ENCODE measurements around the gene H2AZ2. TPM values are rescaled to one million over a fixed set of nuclear protein-coding genes. Genes with fewer than 3 reads are reported as not detected.
A peak's percentile ranks its signal among the peaks of the same experiment; 100 is the strongest.

H2AZ2 gene
- 93.7 and 98.1 TPM in 2 replicates for total RNA-seq

DNA sequence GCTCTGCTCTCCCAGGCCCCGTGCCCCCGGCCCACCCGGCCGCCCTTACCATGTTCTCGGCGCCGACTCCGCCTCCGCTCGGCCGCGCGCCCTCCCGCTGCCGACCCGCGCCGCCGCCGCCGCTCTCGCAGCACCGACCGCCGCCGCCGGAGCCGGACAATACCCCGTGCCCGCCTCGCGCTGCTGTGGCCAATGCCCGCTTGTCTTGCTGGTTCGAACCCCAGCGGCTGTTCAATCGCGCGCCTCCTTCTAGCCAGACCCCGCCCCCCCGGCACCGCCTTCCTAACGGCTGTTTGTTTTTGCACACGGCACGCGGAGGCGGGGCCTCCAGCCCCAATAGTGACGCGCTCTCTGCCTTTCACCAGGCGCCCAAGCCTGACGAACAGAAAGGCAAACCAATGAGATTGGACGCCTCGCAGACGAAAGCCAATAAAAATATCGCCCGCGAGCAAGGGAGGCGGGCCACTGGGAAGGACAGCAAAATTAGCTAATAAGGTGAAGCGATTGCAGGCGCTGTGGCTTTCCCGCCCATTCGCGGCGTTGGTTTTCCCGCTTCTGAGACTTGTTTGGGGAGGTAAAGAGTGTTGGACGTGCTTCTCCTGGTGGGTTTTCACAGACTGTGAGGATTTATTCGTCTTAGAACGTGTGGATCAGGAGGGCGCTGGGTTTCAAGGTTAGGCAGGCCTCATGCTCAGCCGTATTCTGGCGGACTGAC, at the start of gene H2AZ2:
H2AZ2 (minus strand) TSS at position 168 of the 715 bp plus-strand sequence; CDS start at position 52, 116 bp downstream.
- peaks cover 7% of the 10 kb centered on the region for H4K20me1 ChIP-seq (ENCODE audit: insufficient read depth, low read length)
- peak within 1 kb of the TSS; percentile 98 for H2AFZ ChIP-seq (ENCODE audit: low read length)
- no peaks in the 10 kb centered on the region for H3K27me3 ChIP-seq (ENCODE audit: insufficient read depth, low read length)
- H3K4me2 ChIP-seq (ENCODE audit: insufficient read depth, low read length): peak within 1 kb of the TSS; percentile 92
- no peaks in the 10 kb centered on the region for H3K9me3 ChIP-seq (ENCODE audit: low read depth, low read length)
- peak; percentile 98 for DNase-seq (ENCODE audit: insufficient read length, low spot score, missing footprints)
- H3K4me1 ChIP-seq (ENCODE audit: insufficient read depth, low read length): peaks cover 22% of the 10 kb centered on the region
- H3K4me3 ChIP-seq (ENCODE audit: insufficient read depth, low read length): peak within 1 kb of the TSS; percentile 97
- peaks cover 41% of the 10 kb centered on the region for H3K79me2 ChIP-seq (ENCODE audit: insufficient read depth, low read length)
- TF ChIP-seq, protein P1, sequence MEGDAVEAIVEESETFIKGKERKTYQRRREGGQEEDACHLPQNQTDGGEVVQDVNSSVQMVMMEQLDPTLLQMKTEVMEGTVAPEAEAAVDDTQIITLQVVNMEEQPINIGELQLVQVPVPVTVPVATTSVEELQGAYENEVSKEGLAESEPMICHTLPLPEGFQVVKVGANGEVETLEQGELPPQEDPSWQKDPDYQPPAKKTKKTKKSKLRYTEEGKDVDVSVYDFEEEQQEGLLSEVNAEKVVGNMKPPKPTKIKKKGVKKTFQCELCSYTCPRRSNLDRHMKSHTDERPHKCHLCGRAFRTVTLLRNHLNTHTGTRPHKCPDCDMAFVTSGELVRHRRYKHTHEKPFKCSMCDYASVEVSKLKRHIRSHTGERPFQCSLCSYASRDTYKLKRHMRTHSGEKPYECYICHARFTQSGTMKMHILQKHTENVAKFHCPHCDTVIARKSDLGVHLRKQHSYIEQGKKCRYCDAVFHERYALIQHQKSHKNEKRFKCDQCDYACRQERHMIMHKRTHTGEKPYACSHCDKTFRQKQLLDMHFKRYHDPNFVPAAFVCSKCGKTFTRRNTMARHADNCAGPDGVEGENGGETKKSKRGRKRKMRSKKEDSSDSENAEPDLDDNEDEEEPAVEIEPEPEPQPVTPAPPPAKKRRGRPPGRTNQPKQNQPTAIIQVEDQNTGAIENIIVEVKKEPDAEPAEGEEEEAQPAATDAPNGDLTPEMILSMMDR (IDR thresholded peaks at IDR 0.05; ENCODE audit: extremely low read depth, low read depth, low read length): no peak
- H3K27ac ChIP-seq (ENCODE audit: low read depth, low read length): peak within 1 kb of the TSS; percentile 95
- H3K36me3 ChIP-seq (ENCODE audit: insufficient read depth, low read length): no peaks in the 10 kb centered on the region

DNA sequence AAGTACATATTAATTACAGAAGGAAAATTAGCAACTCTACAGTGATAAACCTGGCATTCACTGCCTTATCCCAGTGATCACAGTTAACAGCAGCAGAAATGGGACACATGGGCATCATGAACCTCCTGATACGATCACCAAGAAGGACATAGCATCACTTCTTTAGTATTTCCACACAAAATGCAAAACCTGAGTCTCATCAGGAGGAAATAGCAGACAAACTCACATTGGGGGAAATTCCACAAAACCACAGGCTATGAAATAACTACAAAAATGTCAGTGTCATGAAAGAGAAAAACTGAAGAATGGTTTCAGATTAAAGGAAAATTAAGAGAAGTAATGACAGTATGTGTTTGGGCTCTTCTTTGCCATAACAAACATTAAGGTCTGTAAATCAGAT, 49.4 kb upstream of the H2AZ2 start:
- no peak for DNase-seq (ENCODE audit: insufficient read length, low spot score, missing footprints)
- TF ChIP-seq, protein P1 (IDR thresholded peaks at IDR 0.05; ENCODE audit: extremely low read depth, low read depth, low read length): no peak
- Histone ChIP-seq H3K27ac (ENCODE audit: low read depth, low read length) (no peak overlapping the region), H3K9me3 (ENCODE audit: low read depth, low read length) (no peaks in the 10 kb centered on the region), H3K36me3 (ENCODE audit: insufficient read depth, low read length) (no peaks in the 10 kb centered on the region), H3K27me3 (ENCODE audit: insufficient read depth, low read length) (no peaks in the 10 kb centered on the region), H3K4me3 (ENCODE audit: insufficient read depth, low read length) (no peak overlapping the region), H4K20me1 (ENCODE audit: insufficient read depth, low read length) (no peaks in the 10 kb centered on the region), H3K4me1 (ENCODE audit: insufficient read depth, low read length) (no peaks in the 10 kb centered on the region), H2AFZ (ENCODE audit: low read length) (no peak overlapping the region), H3K4me2 (ENCODE audit: insufficient read depth, low read length) (no peak overlapping the region), H3K79me2 (ENCODE audit: insufficient read depth, low read length) (peaks cover 17% of the 10 kb centered on the region)

DNA sequence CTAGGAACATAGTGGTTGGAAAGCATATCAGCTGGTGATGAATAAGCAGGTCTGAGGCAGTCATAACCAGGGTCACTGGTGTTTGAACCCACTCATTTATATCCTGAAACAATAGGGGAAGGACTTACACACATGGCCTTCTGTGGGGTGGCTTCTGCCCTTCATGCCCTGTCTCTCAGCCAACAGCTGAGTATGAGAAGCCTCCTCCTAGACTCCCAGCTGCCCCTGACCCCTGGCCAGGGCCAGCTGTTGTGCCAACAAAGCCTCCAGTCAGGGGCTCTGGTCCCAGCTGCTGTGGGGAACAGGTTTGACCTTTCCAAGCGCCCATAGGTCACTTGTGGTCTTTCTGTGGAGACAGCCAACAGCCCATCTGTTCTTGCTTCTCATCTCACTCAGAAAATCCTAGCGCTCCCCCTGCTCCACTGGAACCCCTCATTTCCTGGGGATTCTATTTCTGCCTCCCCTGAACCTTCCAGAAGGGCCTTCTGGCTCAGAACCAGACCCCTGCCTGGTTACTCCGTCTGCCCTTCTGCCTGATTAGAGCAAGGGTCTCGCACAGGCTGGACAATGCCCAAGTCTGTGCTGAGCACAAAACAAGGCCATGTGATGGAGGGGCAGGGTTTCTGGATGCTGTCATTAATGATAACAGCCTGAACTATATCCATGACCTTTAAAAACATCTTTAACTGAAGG, 47.1 kb upstream of the H2AZ2 start:
- peaks cover 31% of the 10 kb centered on the region for H3K79me2 ChIP-seq (ENCODE audit: insufficient read depth, low read length)
- H3K36me3 ChIP-seq (ENCODE audit: insufficient read depth, low read length): no peaks in the 10 kb centered on the region
- H3K27ac ChIP-seq (ENCODE audit: low read depth, low read length): no peak overlapping the region
- no peaks in the 10 kb centered on the region for H3K9me3 ChIP-seq (ENCODE audit: low read depth, low read length)
- no peaks in the 10 kb centered on the region for H4K20me1 ChIP-seq (ENCODE audit: insufficient read depth, low read length)
- TF ChIP-seq, protein P1 (IDR thresholded peaks at IDR 0.05; ENCODE audit: extremely low read depth, low read depth, low read length): no peak
- H3K4me3 ChIP-seq (ENCODE audit: insufficient read depth, low read length): no peak overlapping the region
- H3K4me2 ChIP-seq (ENCODE audit: insufficient read depth, low read length): no peak overlapping the region
- no peak for DNase-seq (ENCODE audit: insufficient read length, low spot score, missing footprints)
- no peak overlapping the region for H2AFZ ChIP-seq (ENCODE audit: low read length)
- no peaks in the 10 kb centered on the region for H3K4me1 ChIP-seq (ENCODE audit: insufficient read depth, low read length)
- H3K27me3 ChIP-seq (ENCODE audit: insufficient read depth, low read length): no peaks in the 10 kb centered on the region

DNA sequence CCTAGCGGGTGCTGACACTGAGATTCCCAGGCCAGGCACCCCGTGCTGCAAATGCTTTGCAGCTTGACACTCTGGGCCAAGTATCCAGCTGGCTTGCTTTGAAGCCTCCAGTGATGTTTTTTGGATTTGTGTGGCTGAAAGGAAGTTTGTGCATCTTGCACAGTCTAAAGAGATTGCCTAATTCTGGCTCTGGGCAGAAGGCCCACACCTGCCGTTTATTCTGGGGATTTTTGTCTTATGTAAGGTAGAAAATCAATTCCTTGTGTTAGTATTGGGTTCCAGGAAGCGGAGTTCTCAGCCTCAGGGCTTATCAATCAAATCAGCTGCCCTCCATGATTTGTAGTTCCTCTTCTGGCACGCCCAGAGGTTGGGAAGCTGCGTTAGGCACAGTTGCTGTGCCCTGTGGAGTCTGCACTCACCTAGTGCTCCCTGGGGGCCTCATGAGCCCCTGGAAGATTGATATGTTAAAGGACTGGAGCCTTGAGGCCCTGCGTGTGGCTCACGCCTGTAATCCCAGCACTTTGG, 45.9 kb upstream of the H2AZ2 start:
- Histone ChIP-seq H3K27me3 (ENCODE audit: insufficient read depth, low read length) (no peaks in the 10 kb centered on the region), H3K27ac (ENCODE audit: low read depth, low read length) (no peak overlapping the region), H3K9me3 (ENCODE audit: low read depth, low read length) (no peaks in the 10 kb centered on the region), H2AFZ (ENCODE audit: low read length) (no peak overlapping the region), H3K4me2 (ENCODE audit: insufficient read depth, low read length) (no peak overlapping the region), H3K4me3 (ENCODE audit: insufficient read depth, low read length) (no peak overlapping the region), H3K36me3 (ENCODE audit: insufficient read depth, low read length) (no peaks in the 10 kb centered on the region), H4K20me1 (ENCODE audit: insufficient read depth, low read length) (no peaks in the 10 kb centered on the region), H3K4me1 (ENCODE audit: insufficient read depth, low read length) (no peaks in the 10 kb centered on the region), H3K79me2 (ENCODE audit: insufficient read depth, low read length) (peaks cover 38% of the 10 kb centered on the region)
- DNase-seq (ENCODE audit: insufficient read length, low spot score, missing footprints): no peak
- TF ChIP-seq, protein P1 (IDR thresholded peaks at IDR 0.05; ENCODE audit: extremely low read depth, low read depth, low read length): no peak
